NCI-H128 (cell line): ENCODE results near the gene DHRS9.
"Not testable (repeated sequence)": the region's sequence is repeated elsewhere in the genome, so short reads cannot be mapped to it uniquely, and the experiment has no call there.

ENCODE experiments used
- DNase-seq: peaks from one replicate; lab custom pipeline; 2025; ENCODE audit not compliant: unreplicated experiment; lab: John Stamatoyannopoulos, UW

The DHRS9 gene

DNA sequence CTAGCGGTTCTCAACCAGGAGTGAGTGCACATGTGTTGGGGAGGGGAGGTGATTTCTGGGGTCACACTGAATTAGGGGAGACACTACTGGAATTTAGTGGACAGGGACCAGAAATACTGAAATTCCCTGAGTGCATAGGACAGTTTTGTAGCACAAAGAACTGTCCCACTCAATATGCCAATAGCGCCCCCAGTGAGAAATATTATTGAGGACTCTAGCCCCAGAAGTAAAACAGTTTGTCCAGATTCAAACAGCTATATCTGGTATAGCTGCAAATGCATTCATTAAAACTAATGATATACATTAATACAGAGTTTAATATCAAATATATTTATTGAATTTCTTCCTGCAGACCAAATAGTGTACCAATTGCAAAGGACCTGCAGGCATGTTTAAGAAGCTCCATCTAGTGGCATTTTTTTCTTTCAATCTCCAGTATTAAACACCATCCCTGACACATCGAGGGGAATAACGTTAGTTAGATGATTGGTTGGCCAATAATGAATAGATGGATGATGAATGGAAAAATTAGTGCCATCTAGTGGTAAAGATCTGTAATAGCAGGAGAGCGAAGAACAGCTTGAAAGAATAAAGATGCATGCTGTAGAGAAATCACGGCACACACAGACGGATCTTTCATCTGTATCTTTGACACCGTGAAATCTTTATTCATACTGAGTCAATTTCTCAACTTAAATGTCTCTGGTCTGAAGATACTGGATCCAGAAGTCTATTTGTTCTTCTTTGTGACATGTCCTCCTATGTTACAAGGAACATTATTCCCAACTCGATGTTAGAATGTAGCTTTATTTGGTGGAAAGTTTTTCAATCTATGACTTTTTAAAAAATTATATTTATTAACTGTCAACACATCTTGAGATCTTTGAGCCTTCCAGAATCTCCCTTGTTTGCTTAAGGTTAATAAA is 62.5 kb downstream of the DHRS9 start:
- no peak for DNase-seq

DNA sequence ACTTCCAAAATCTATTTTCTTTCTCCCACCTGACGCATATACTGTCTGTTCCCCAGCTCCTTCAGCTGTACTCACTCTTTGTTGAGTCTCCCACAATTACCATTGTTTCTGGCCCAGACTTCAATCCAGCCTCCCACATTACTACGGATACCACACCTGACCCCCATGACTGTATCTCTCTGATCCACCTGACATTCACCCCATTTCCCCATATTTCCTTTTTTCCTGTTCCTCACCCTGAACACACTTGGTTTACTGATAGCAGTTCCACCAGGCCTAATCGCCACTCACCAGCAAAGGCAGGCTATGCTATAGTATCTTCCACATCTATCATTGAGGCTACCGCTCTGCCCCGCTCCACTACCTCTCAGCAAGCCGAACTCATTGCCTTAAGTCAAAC is 64.9 kb downstream of the DHRS9 start:
- DNase-seq, result not testable (repeated sequence)

DNA sequence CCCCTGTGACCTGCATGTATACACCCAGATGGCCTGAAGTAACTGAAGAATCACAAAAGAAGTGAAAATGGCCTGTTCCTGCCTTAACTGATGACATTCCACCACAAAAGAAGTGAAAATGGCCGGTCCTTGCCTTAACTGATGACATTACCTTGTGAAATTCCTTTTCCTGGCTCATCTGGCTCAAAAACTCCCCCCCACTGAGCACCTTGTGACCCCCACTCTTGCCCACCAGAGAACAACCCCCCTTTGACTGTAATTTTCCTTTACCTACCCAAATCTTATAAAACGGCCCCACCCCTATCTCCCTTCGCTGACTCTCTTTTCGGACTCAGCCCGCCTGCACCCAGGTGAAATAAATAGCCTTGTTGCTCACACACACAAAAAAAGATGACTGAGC is 67.1 kb downstream of the DHRS9 start:
- not testable (repeated sequence) for DNase-seq

DNA sequence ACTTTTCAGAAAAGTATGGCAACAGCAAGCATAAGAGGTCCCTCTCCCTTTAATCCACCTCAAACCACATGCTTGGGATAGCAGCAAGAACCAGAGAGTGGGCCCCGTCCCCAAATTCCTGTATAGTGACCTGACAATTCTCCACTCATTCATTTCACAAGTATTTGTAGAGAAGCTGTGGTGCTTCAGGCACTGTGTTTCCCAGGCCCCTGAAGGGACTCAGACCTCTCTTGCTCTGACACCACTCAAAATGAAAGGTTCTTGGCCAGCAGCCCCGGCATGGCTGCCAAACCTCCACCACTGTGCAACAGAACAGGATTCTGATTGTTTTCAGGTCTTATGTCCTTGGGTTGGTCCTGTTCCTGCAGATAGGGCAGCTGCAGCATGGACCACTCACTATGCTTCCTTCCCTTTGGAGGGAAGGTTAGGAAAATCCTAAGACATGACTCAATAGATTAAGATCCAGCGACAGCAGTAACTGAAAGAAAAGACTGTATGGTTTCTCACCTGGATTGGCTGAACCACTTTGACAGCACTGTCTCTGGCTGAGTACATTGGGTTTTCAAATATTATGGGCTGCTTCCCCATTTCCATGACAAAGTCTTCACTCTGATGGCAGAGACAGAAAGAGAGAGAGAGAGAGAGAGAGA is 67.6 kb downstream of the DHRS9 start:
- DNase-seq, result no peak

DNA sequence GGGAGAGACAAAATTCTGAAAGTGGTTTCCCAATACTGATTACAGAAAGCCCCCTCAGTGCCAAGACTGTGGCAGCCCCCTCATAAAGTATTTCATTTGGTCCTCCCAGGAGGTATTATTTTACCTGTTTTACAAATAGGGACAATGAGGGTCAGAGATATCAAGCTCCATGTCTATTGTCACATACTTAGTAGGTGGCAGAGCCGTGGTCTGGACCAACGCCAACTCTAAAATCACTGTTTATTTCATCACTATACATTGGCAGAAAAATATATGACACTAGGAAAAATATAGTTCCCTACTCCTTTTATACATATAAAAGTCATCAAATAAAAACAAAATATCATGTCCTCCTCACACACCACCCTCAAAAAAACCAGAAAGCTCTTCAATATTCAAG is 68.6 kb downstream of the DHRS9 start:
- DNase-seq, result no peak

DNA sequence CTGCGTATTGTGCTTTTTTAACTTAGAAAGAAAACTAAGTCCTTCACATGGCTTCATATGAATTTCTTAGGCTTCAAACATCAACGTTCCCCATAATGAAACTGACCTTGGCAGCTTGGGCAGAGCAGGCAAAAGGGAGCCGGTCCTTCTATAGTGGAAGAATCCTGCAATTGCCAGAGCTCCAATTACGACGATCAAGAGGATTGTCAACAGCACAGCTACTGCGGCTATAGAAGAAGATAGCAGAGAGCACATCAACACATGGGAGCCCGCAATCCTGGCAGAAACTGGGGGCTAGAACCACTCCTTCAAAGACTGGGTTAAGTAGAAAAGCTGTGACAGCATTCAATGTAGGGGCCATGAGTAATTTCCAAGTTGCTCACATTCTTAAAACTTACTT is 69.8 kb downstream of the DHRS9 start:
- no peak for DNase-seq

DNA sequence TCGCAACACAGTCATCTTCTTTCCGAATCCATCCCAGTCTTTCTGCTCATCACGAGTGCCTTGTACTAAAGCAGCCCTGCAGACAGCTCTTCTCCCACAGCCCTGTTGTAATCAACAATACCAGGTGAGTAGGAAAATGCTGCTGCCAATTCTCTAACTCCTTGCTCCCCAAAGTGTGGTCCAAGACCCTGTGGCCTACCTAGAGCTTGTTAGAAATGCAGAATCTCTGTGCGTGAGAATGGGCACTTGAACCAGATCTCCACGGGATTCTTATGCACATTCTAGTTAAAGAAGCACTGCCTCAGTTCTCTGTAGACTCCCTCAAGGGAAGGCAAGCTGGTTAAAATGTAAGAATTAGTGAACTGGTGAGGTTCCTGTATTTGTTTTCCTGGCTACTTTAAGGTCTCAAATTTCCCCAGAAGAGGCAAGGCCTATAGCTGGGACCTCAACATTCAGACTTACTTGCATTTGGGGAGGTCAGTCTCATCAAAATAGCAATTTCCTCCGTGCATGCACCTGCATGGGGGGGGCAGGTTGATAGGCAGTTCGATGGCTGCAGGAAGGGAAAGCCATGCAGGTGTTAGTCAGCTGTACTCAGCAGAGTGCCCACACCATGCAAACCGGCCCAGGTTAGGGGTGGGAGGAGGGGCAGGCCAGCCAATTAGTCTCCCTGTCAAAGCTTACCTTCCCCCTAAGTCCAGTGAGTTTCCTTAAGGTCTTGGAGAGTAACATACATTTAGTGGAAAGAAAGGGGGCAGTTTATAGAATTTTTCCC is 70.8 kb downstream of the DHRS9 start:
- DNase-seq, result no peak

DNA sequence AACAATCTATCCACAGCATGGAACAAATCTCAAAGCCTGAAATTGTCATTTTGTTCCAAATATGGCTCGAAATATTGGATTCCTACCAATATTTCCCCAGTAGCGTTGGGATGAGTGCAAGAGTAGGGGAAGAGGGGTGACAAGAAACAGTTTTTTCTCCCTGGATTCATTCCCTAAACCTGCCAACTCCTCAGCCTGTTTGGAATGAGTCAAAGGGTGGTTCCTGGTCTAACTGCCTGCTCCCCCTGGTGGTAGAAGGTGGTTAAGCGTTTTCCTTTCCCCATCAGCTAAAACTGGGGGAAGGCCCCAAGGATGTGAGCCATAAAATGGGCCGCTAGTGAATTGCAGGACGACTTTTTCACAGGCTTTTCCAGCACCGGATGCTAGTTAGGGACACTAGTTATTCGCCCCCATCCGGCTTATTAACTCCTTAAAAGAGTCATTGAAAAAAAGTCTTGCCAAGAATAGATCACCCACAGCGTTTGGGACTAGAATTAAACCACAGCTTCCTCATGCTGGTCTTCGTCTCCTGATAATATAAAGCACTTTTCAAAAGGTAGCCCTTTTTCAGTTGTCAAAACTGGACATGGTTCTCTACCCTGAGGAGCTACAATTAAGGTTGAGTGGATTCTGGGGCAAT is 72.5 kb downstream of the DHRS9 start:
- no peak for DNase-seq

DNA sequence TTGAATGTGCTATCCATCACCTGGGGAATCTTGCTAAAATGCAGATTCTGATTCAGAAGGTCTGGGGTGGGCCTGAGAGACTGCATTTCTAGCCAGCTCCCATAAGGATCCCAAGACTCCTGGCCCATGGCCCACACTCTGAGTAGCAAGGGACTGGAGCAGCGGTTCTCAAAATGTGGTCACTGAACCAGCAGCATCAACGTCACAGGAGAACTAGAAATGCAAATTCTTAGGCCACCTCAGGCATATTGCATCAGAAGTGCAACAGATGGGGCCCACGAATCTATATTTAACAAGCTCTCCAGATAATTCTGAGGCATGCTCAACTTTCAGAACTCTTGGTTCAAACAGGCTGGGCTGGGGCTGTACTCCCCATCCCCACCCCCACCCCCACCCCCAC is 74.6 kb downstream of the DHRS9 start:
- DNase-seq, result no peak
